CD4-positive, alpha-beta T cell treated with Interleukin-17A for 4 hours (primary cell): ENCODE results near the gene RBBP5.

Experiments
- DNase-seq: peaks from one replicate; pipeline ENCODE4 v3.0.0-alpha.2; 2020; ENCODE audit warnings: mixed read lengths

The RBBP5 gene

DNA sequence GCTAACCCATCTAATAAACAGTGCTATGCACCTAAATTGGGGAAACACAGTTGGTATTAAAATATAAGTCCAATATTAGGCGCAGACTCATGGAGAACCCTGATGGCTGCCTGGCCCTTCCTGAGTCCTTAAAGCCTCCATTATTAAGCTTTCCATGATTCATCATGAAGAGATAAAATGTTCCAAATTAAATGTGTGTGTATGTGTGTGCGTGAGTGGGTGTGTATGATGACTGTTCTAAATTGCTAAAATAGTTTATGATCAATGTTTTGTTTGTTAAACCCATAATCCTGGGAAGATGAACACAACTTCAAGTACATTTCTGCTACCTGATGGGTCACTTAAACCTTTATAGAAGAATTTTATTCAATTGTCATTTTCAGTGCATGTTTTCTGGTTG, 6.3 kb upstream of the RBBP5 start:
- no peak for DNase-seq

DNA sequence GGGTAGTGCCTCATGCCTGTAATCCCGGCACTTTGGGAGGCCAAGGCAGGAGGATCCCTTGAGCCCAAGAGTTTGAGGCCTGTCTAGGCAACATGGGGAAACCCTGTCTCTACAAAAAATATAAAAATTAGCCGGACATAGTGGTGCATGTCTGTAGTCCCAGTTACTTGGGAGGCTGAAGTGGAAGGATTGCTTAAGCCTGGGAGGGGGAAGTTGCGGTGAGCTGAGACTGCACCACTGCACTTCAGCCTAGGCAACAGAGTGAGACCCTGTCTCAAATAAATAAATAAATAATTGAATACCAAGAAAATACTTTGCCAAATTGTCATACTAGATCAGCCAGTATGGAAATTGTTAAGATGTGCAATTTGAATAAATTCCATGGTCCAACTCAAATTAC, 5.9 kb upstream of the RBBP5 start:
- DNase-seq, result no peak

- DNase-seq, result no peak
Observed at GRCh38 chr1:205124726-205125125, 2.9 kb upstream of the RBBP5 start.

DNA sequence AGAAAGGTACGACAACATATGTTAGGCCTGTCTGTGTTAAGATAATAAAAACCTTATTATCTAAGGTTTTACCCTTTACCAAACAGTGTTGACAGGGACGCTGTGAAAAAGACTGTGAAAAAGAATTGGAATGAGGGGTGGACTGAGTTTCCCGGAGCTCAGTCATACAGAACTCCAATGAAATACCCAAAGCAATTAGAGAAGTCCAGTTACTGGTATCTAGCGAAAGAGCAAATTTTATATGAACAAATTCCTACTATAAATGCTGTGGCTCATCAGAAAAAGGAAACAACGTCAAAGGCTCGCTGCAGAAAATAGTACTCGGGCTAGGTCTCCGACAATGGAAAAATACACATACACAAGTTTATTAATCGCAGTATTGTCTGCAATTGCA, 708 bp upstream of the RBBP5 start:
- DNase-seq, result no peak

GRCh38 chr1:205118752-205119151, 3.0 kb downstream of the RBBP5 start:
- no peak for DNase-seq

DNA sequence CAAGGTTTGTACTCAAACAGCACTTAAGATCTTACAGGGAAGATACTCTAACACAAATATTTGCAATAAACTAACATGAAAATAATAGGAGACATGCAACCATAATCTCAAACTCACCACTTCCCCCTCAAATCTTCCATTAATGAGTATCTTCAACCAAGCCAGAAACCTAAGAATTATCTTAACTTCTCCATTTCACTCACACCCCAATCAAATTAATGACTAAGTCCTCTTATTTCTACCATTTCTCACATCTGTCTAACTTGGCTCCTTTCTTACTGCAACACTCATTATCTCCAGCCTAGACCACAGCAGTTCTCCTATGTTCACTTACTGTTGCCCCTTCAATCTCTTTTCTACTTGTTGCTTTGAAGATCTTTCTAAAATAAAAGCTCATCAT, 10.4 kb downstream of the RBBP5 start:
- no peak for DNase-seq

DNA sequence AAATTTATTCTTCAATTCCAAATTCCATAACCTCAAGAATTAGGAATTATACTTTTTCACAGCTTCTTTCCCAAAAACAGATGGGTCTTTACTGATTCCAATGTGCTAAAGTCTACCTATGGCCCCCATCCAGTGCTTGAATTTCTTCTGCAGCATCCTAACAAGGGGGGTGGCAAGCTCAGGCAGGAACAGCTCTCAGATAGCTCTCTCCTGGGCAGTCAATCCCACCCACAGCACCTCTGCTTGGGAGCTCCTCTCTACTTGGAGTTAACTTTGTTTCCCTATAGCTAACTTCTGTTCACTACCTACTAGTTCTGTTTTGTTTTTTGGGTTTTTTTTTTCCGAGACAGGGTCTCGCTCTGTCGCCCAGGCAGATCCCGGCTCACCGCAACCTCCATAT, 12.1 kb downstream of the RBBP5 start:
- DNase-seq, result no peak

GRCh38 chr1:205109269-205109668, 12.5 kb downstream of the RBBP5 start:
- no peak for DNase-seq

DNA sequence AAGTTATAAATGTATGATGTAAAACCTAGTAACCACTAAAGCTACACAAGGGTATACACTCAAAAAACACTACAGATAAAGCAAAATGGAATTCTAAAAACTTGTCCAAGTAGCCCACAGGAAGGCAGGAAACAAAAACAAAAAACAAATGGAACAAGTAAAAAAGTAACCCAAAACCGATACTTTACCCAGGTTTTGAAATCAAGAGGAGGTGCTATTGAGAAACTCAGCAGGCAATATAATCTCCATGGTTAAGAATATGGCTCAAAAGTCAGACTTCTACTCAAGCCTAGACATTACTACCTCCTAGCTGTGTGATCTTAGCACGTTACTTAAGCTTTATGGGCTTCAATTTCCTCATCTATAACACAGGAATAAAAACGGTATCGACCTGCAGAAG, 13.3 kb downstream of the RBBP5 start:
- DNase-seq, result no peak

GRCh38 chr1:205107327-205107726, 14.5 kb downstream of the RBBP5 start:
- DNase-seq, result no peak

DNA sequence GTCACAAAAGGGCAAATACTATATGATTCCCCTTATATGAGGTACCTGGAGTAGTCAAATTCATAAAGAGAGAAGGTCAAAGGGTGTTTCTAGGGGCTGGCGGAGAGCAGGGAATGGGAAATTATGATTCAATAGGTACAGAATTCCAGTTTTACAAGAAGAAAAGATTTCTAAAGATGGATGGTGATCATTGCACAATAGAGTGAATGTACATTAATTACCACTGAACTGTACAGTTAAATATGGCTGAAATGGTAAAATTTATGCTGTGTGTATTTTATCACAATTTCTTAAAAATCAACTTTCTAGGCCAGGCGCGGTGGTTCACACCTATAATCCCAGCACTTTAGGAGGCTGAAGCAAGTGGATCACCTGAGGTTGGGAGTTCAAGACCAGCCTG, 19.4 kb downstream of the RBBP5 start:
- DNase-seq, result no peak

DNA sequence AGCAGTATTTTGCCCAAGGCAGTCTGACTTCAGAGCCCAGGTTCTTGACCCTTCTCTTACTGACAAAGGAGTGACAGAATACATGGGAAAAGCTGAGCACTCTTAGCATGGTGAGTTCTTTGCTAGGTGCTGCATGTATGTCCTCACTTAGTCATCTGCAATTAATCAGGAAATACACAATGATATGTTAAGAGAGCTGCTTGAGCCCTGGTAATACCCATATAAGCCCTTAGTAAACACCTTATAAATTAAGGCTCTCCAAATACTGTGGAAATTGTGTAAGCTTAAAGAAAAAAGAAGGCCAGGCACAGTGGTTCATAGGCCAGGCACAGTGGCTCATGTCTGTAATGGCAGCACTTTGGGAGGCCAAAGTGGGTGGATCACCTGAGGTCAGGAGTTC, 23.5 kb downstream of the RBBP5 start:
- no peak for DNase-seq

- no peak for DNase-seq
Observed at GRCh38 chr1:205095422-205095821, 26.4 kb downstream of the RBBP5 start.

DNA sequence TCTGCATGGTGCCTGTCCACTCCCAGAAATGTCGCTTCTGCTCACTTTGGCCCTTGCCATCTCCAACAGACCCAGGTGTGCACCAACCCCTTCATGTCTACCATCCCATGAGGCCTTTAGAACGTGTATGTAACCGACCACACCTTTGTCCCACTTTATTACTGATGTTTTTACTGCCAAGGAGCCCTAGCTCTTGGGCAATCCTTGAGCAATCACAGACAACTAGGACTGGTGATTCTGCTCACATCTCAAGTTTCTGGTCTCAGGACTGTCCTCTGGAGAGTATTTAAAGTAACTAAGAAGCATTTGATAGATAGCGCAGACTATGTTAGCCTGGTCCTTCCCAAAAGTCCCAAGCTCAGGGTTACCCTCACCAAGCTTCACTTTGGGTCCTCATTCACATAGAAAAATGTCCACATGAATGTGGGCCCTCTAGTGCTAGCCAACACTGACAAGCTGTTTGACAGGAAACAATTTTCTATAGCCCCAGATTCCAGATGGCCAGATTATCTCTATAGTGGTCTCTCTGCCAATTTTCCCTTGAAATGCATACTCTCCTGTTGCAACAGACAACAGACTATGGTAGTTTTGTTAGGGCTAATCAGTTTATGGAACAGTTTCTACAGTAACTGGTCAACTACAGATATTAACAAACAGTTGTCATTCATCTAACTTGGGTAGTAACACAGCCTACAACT, 30.6 kb downstream of the RBBP5 start:
- DNase-seq, result no peak

- DNase-seq, result no peak
Observed at GRCh38 chr1:205088341-205088740, 33.4 kb downstream of the RBBP5 start.

- DNase-seq, result no peak
Observed at GRCh38 chr1:205084360-205084759, 37.4 kb downstream of the RBBP5 start, which contains the start of gene TMEM81. Gene TMEM81 (minus strand): TSS chr1:205084460. CDS start chr1:205084320, 140 bp downstream.

GRCh38 chr1:205082431-205082830, 39.3 kb downstream of the RBBP5 start:
- no peak for DNase-seq

DNA sequence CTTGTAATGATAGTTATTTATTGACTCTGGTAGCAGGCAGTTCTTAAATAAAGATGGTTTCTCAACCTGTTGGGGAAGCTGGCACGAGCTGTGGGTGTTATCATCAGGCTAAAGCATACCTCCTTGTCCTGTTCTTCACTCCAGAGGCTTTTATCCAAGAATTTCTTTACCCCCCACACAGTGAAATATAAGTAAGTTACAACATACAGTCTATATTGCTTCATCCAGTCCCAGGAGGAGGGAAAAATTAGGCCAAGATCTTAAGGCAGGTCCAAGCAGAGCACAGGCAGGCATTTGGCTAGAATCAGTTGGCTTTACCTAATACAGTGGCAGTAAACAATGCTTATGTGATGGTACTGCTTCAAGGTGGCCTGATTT, 43.9 kb downstream of the RBBP5 start:
- no peak for DNase-seq

DNA sequence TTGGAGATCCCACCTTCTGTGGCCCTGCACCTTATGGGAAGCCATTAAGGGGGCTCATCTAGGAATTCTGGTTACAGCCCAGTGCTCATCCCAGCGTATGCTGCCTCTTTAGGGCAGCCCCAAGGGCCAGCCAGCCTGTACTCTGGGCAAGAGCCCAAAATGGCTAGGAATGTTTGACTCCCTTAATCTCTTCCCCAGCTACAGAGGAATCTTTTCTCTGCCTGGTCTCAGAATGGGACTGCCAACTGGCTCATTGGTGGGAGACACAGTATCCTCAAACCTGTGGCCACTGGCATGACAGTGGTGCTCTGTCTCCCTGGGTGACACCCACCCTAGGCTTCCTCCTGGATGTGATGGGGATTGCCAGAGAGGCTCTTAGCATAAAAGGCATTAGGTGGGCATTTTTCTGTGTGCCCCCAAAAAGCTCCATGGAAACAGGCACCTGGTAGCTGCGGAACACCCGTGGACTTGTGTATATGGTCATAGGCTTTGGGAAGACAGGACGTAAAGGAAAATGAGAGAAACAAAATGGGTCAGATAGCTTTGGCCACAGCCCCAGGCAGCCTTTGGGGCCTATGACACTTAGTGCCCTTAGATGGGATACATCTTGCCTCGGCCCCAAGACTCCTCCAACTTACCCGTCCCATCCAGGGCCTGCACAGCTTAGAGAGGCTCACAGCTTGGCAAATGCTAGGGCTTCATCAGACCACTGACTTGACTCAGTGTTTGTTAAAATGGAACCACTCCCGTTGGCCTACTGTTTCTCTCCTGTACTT, 44.4 kb downstream of the RBBP5 start:
- no peak for DNase-seq

DNA sequence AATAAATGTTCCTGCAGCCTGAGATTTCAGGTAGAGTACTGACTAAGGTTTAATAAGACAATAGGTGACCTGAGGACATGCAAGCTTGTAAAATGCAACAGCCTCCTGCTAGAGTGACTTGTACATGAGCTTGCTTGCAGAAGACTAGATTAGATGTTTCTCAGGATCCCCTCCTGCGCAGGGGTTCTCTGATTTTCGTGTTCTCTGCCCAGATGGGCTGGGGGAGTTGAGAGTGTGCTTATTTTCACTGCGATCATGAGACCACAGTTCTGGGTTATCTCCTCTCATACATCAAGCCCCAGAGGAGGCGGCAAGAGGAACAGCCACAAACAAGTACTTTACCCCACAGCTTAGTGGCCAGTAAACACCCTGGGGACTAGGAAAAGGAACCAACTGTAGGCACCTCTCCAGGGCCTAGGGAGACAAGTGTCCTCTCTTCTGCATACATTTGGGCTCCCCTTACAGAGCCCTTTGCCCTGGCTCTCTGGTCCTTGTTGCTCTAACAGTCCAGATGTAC, 45.5 kb downstream of the RBBP5 start:
- DNase-seq, result no peak

- DNase-seq, result no peak
Observed at GRCh38 chr1:205075642-205076155, 46.1 kb downstream of the RBBP5 start.

- no peak for DNase-seq
Observed at GRCh38 chr1:205074513-205074912, 47.3 kb downstream of the RBBP5 start.

- DNase-seq, result no peak
Observed at GRCh38 chr1:205074084-205074483, 47.7 kb downstream of the RBBP5 start.

DNA sequence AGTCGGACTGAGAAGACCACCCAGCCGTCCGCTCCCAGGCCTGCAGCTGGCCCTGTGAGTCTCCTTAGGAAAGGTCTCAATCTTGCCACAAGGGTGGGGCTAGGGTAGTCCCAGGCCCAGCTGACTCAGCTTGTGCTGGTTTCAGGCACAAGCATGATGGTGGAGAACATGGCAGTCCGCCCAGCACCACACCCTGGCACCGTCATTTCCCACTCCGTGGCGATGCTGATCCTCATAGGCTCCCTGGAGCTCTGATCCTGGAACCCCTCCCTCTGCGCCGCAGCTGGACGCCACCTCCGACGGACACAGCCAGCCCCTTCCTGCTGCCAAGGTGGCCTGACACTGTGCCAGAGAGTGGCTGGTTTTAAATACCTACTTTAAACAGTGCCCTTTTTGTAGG, 48.3 kb downstream of the RBBP5 start:
- DNase-seq, result no peak
